GM18517 (cell line): ENCODE measurements around the gene VWA5B1.

ENCODE experiments used
- ATAC-seq: cut with Tn5 transposase; IDR thresholded peaks from one replicate; pipeline ENCODE4 v1.9.1; 2021; ENCODE audit warnings: mild to moderate bottlenecking, moderate library complexity; ENCODE audit not compliant: unreplicated experiment

VWA5B1 gene

DNA sequence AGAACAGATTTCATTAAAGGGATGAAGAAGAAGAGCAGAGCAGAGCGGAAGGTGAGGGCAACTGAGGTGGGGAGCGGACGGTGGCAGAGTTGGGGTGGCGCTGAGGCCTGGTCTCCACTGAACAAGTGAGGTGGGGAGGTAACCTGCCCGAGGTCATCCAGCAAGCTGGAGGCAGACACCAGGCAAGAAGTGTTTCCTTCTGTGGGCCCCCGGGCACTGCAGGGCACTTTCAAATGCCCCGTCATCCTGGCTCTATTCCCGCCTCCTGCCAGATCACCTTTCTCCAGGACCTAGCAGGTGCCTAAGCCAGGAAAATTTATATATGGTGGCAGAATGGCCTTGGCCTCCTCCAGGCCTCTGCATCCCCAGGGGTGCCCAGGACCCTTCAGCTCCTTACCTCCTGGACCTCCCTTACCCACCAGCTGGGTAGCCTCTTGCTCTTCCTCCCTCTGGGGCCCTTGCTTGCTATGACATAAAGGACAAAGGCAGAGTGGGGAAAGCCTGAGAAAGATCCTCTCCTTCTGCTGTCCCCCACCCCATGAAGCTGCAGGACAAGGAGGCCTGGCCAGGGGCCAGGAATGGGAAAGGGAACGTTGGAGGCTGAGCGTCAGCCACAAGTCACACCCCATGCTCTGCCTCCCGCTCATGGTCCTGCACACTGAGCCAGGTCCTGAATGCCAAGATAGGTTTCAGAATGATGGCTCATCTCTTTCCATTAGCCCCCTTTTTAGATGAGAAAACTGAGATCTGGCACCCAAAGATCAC lies 29.0 kb downstream of the VWA5B1 start:
- no peak for ATAC-seq

DNA sequence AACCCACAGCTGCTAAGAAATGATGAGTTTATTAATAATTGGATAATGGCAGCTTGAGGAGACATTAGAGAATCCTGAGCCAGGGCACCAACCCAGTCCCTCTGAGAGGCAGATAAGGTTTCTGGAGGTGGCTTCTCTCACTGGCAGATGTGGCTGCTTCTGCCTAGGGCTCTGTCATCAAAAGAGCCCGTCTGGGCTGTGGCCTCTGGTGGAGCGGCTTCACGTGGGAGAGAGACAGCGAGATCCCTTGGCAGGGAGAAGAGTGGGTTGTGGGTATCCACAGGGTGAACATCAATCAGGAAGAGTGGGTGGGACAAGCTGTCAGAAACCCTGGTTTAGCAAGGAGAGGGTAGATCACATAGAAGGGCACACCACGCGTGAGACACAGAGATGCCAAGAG lies 30.0 kb downstream of the VWA5B1 start:
- no peak for ATAC-seq

DNA sequence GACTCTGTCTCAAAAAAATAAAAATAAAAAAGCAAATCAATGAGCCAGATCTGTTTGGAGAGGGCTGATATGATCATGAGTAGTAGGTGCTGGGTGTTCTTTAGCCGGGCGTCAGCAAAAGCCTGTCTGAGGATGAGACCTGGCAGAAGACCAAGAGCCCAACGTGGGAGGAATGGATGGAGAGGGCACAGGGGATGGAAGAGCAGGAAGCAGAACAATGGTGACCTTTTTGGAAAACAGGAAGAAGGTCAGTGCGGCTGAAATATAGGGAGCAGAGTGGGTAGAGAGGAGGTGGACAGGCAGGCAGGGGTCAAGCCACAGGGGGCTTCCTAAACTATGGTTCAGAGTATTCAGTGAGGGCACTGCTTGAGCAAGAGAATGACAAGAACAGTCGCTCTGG lies 30.9 kb downstream of the VWA5B1 start:
- no peak for ATAC-seq

DNA sequence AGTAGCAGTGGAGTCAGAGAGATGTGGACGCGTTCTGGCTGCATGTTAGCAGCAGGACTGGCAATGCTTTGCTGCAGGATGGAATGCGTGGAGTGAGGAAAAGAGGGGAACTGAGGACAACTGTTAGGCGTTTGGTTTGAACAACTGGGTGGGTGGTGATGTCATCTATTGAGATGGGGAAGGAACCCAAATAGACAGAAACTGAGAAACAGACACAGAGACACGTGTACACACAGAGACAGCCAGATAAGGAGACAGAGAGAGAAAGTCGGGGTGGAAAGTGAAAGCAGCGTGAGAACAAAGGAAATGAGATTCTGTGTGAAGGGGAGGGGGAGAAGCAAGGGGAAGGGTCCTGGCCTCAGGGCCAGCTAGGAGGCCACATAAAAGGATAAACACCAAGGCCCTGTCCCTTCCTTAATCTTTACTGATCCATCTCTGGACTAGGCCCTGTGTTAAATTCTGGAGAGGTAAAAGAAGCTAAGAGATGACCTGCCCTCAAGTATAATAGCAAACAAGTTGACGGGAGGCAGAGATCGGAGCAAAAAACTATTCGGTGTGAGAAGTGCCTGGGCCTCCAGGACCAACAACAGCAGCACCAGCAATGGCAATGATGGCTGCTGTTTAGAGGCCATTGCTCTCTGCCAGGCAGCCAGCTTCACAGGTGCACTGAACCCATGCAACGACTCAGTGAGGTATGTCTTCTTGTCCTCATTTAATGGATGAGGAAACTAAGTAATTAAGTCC lies 31.6 kb downstream of the VWA5B1 start:
- ATAC-seq, result peak; percentile 70

DNA sequence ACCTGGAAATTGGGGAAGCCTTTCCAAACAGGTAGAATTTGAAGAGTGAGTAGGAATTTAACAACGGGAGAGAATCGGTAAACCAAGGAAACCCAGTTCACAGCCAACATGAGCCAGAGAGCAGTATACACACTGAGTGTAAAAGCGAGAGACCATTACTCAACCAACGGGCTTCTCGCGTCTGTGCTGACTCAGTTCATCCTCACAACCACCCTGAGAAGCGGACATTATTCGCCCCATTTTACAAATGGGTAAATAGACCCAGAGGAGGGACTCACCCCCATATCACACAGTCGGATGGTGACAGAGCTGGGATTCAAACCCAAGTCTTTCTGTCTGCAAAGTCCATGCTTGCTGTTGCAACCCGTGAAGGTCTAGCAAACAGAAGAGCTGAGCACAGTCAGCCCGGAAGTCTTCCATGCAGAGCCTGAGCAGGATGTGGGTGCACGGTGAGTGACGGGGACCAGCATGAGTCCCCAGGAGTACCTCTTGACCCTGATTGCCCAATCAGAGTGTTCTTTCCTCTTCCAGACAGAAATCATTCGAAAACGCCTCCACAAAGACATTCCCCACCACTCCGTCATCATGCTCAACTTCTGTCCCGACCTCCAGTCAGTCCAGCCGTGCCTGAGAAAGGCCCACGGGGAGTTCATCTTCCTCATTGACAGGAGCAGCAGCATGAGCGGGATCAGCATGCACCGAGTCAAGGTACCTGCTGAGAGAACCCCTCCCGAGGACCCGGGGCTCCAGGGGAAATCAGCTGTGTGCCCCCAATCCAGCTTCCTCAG lies 32.3 kb downstream of the VWA5B1 start:
- ATAC-seq, result no peak

DNA sequence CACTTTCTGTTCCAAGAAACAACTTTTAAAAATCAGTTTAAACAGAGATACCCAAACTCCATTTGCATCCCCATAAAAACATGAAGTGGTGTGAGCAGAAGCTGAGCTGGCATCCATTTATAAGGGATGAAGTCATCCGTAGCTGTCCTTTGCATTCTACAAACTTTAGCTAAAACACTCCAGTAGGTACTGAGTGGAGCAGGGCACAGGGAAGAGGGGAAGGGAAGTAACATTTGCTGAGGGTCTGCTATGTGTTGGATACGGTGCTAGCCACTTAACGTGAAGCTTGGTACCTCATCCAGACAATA lies 32.9 kb downstream of the VWA5B1 start:
- ATAC-seq, result no peak

DNA sequence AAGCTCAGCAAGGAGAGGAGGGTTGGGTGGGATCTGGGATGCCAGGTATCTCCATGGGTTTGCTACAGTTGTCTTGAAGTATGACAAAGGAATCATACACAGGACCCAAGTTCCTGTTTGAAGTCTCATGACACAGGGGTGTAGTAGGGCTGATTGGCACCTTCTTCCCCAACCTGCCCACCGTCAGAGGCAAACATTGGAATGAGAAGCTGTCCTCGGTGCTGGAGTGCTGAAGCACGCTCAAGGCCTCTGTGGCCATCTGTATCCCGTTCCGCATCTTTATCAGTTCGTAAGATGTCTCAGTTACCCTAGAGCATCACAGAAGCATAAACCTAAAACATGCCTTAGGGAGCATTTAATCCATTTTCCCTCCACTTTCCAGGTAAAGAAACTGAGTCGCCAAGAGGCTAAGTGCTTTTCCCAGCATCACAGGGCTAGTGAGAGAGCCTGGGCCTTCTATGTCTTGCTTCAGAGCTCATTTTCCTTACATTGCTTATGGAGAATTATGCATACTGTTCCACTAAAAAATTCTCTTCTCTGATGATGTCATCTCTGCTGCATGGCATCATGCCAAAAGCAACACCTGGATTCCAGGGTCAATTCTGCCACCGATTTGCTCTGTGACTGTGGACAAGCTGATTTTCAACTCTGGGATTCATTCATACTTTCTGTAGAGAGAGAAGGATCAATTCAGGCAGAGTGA lies 34.2 kb downstream of the VWA5B1 start:
- no peak for ATAC-seq

DNA sequence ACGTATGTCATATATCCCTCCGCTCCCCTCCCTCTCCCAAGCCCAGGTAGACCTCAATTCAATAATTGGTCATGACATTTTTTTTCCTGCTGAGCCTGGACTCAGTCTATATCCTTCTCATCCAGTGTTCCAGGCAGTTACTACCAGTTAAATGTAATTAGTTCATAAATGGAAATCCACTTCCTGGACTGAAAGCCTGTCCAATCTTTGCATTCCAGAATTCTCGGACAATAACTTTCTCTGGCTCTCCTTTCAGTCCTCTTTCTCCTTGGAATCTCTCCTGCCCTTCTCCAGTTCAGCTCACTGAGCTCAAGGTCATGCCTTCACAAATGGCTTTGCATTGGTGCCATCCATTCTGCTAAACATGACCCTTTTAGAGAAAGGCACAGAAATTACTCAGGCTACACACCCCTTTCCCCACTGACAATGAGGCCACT lies 34.8 kb downstream of the VWA5B1 start:
- no peak for ATAC-seq

DNA sequence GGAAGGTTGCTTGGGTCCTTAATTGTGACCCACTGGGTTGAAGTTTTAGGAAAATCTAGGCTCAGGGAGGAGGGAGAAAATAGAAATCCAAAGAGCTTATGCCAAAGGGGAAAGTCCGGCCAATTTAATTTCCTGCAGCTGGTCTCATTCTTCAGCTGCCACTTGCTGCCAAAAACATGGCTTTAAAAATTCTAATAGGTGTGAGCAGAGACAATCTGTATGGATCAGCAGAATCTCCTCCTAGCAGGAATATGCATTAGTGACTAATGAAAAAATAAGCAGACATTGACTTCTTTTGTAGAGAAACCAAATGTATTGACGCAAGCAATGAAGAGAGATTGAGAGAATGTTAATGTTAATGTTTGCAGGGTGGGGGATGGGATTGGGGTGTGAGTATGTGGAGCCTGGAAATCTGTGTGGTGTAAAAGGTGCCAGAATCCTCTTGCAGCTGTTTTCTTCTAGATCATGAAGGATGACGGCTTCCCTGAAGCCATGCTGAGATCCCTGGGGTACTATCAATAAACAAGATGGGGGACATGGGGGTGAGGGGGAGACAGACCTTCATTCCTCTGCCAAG lies 35.3 kb downstream of the VWA5B1 start:
- ATAC-seq, result no peak

DNA sequence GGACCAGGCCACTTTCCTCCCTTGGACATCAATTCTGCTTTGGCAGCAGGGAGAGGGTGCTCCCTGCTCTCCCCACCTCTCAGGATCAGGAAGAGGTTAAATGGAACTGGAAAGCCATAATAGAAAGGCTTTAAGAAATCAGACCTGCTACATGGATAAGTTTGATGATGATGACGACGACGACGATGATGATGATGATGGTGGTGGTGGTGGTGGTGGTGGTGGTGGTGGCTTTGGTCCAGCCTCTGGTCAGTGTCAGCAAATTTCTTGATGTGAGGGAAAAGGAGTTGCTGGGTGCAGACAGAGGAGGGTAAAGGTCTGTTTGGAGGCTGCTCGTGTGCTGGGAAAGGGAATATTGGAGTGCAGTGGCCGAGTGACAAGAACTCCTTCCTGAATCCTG lies 36.8 kb downstream of the VWA5B1 start:
- no peak for ATAC-seq

DNA sequence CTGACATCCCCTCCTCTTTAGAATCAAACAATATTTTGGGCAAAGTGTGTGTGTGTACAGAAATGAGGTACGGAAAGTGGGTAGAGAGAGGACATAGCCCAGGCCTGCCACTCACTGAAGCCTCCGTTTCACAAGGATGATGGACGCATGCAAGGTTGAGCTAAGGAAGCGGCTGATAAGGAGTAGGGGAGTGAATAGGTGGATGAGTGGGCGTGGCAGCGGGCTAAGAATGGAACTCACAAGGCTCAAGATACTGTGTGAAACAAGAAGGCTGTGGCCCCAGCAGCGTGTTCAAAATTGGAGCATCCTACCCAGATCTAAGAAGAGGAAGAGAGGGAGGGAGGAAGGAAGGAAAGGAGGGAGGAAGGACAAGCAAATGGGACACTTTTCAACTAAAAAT lies 37.5 kb downstream of the VWA5B1 start:
- ATAC-seq, result no peak

DNA sequence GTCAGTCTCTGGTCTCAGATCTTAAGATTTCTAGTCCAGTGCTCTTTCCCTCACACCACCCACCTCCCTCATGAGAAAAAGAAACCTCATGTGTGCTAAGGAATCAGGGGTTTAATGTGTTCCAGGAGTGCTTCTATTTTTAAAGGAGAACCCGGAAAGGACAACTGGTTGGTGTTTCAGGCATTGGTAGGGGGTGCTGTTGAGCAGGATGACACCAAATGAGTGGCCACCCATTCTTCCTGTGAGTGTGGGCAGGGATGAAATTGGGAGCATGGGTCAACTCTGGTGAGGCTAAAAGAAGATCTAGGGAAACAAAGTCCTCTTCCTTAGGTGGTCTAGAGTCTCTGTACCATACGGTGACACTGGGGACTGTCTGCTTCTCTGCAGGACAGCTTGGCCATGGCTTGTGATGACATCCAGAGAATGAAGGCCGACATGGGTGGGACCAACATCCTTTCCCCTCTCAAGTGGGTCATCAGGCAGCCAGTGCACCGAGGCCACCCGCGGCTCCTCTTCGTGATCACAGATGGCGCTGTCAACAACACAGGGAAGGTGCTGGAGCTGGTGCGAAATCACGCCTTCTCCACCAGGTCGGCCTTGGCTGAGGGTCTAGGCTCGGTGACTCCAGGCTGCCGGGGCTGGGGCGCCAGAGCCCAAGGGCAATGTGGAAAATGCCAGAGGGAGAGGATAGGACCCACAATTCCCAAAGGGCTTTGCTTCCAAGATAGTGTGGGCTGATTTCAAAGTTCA lies 39.3 kb downstream of the VWA5B1 start:
- ATAC-seq, result no peak

DNA sequence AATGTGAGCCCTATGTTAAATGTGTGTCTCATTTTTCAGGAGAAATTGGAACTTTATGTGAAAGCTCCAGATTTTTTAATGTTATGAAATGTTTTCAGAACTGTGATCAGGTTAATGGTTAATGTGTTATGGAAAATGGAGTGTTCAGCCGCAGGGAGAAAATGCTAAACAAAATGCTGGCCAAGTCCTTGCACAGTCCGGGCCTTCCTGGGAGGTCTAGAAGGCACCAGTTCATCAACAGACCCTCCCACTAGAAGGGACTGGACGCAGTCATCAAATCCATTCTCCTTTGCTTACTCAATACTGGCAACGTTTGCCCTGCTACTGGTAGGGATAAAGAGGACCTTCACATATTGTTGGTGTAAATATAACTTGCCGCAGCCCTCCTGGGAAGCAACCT lies 43.4 kb downstream of the VWA5B1 start:
- ATAC-seq, result no peak

DNA sequence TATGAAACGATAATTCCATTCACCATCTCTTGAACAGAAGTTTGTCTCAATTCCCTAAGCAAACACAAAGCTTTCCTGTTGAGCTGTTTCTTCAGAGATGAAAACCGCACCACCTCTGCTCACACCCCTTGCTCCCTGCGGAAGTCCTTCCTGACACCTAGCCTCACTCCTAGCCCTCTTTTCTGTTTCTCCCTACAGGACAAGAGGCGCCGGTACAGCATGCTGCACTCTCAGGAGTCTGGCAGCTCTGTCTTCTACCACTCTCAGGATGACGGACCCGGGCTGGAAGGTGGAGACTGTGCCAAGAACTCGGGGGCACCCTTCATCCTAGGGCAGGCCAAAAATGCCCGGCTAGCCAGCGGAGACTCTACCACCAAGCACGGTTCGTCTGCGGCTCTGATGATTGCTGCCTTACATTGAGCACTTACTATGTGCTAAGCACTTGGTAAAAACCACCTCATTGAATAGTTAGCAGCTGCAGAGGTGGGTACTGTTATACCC lies 45.5 kb downstream of the VWA5B1 start:
- no peak for ATAC-seq

DNA sequence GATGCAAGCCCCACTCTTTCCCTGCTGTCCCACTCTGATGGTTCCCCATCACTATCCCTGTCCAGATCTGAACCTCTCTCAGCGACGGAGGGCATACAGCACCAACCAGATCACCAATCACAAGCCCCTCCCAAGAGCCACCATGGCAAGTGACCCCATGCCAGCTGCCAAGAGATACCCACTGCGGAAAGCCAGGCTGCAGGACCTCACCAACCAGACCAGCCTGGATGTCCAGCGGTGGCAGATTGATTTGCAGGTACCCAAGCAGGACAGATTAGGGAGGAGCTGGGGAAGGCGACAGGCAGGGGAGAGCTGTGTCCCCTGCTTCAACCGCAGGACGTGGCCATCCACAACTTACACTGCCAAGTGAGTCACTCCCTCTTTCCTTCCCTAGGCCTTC lies 46.9 kb downstream of the VWA5B1 start:
- ATAC-seq, result no peak

DNA sequence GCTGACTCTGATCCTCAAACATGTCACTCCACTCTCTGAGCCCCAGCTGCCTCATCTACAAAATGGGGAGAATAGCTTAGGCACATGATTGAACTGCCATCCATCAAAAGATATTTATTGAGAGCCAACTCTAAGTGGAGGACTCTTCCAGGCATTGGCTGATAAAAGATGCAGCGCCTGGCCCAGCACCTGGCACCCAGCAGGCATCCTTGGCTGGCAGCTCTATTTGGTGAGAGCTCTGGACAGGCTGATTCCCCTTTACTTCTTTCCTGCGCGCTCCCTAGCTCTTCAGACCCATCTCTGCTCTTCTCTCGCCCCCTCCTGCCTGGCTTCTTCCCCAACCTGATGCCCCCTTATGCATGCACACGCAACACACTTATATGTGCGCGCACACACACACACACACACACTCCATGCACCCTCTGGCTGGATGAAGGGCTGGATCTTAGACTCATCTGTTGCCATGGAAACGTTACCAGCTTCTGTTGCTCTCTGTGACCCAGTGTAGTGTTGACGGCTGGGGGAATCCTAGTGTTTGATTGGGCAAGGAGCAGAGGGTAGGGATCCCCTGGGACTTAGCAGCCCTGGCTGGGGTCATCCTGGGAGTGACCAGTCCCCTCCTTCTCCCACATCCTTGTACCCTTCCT lies 49.3 kb downstream of the VWA5B1 start:
- no peak for ATAC-seq

DNA sequence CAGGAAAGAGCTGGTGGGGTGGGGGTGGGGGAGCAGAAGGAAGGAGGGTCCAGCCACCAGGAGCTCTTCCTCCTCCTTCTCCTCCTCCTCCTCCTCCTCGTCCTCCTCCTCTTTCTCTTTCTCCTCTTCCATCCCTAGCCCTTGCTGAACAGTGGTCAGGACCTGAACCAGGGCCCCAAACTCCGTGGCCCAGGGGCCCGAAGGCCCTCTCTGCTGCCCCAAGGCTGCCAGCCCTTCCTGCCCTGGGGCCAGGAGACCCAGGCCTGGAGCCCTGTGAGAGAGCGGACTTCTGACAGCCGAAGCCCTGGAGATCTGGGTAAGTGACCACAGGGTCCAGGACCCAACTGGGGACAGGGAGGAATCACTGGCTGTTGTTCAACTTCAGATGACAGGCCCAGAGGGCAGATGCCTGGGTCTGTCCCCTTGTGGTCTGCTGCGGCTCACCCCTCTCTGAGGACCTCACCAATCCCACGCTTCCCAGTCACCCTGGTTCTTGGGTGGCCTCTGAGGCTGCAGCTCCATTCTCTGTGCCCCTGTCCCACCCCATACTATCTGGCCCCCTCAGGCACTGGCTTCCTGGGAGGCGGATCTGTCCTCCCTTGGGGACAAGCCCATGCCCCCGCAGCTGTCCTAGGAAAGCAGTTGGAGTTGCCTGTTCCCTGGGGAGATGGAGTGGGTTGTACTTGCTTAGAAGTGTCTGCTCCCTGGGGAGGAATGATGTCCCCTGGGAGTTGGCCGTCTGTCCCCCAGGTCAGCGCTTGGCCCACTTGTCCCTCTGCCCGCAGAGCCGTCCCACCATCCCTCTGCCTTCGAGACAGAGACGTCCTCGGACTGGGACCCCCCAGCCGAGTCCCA lies 51.8 kb downstream of the VWA5B1 start:
- no peak for ATAC-seq

DNA sequence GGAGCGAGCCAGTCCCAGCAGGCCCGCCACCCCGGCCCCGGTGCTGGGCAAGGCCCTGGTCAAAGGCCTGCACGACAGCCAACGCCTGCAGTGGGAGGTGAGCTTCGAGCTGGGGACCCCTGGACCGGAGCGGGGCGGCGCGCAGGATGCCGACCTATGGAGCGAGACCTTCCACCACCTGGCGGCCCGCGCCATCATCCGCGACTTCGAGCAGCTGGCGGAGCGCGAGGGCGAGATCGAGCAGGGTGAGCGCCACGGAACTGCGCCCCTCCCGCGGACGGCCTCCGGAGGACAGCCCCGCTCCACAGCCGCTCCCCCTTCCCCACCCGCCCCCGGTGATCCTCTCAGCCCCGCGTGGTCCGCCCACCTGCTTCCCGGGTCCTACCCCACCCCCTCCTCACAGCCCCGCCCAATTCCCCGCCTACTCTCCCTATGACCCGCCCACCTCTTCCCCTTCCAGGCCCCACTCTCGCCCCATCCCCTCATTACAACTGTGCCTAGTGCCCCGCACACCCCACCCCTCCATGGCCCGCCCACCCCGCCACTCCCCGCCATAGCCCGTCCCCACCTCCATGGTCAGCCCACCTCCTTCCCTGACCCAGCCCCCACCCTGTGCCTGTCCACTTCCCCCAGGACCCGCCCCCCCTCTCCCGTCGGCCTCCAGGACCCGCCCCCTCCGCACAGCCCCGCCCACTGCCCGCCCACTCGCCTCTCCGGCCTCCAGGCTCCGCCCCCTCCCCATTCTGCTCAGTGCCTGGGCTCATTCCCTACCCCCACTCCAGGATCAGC lies 52.7 kb downstream of the VWA5B1 start:
- ATAC-seq, result no peak
